GM23248 (cell line): ENCODE data around the gene SLC7A4. TPM values are rescaled to one million over a fixed set of nuclear protein-coding genes. Genes with fewer than 3 reads are reported as not detected.

Experiments used
- DNase-seq: peaks from one replicate; pipeline ENCODE4 v3.0.0-alpha.2; 2015
- H2AFZ ChIP-seq: fragments of 200-600 bp; sonication (generic); 2 replicates; pipeline ENCODE4 v1.6.1; 2016; ENCODE audit warnings: antibody characterized with exemption
- H3F3A ChIP-seq: fragments of 200-600 bp; sonication (generic); 2 replicates; pipeline ENCODE4 v1.6.1; 2016; ENCODE audit warnings: mild to moderate bottlenecking, antibody characterized with exemption, mixed run types; ENCODE audit not compliant: insufficient read depth
- H3K27ac ChIP-seq: fragments of 200-600 bp; sonication (generic); 2 replicates; pipeline ENCODE4 v1.5.1; 2016; ENCODE audit warnings: mild to moderate bottlenecking
- H3K27me3 ChIP-seq: fragments of 200-600 bp; sonication (generic); replicated peaks from 2 replicates; pipeline ENCODE4 v1.6.1; 2016; ENCODE audit warnings: mild to moderate bottlenecking; ENCODE audit not compliant: insufficient read depth
- H3K36me3 ChIP-seq: fragments of 200-600 bp; sonication (generic); 2 replicates; pipeline ENCODE4 v1.6.1; 2016; ENCODE audit warnings: low read depth, mild to moderate bottlenecking
- H3K4me1 ChIP-seq: fragments of 200-600 bp; sonication (generic); 2 replicates; pipeline ENCODE4 v1.6.1; 2016; ENCODE audit warnings: mild to moderate bottlenecking; ENCODE audit not compliant: insufficient read depth
- H3K4me2 ChIP-seq: fragments of 200-600 bp; sonication (generic); one replicate; pipeline ENCODE4 v1.6.1; 2016; ENCODE audit warnings: mild to moderate bottlenecking; ENCODE audit not compliant: unreplicated experiment
- H3K4me3 ChIP-seq: fragments of 200-600 bp; sonication (generic); 2 replicates; pipeline ENCODE4 v1.5.1; 2016; ENCODE audit warnings: mild to moderate bottlenecking
- H3K79me2 ChIP-seq: fragments of 200-600 bp; sonication (generic); 2 replicates; pipeline ENCODE4 v1.6.1; 2016; ENCODE audit warnings: mild to moderate bottlenecking; ENCODE audit not compliant: insufficient read depth
- H3K9ac ChIP-seq: fragments of 200-600 bp; sonication (generic); 2 replicates; pipeline ENCODE4 v1.6.1; 2016; ENCODE audit warnings: mild to moderate bottlenecking
- H3K9me2 ChIP-seq: fragments of 200-600 bp; sonication (generic); 2 replicates; pipeline ENCODE4 v1.6.1; 2016; ENCODE audit warnings: mixed run types, mild to moderate bottlenecking, moderate library complexity; ENCODE audit not compliant: insufficient read depth
- H3K9me3 ChIP-seq: fragments of 200-600 bp; sonication (generic); one replicate; pipeline ENCODE4 v1.6.1; 2017; ENCODE audit warnings: low read depth
- H4K20me1 ChIP-seq: fragments of 200-600 bp; sonication (generic); 2 replicates; pipeline ENCODE4 v1.6.0; 2016; ENCODE audit not compliant: insufficient read depth
- EZH2 ChIP-seq: fragments of 200-600 bp; sonication (generic); IDR thresholded peaks from 2 replicates; pipeline ENCODE4 v1.6.1; 2018; ENCODE audit warnings: antibody characterized with exemption, mild to moderate bottlenecking; ENCODE audit not compliant: insufficient read depth, poor library complexity, severe bottlenecking
- EZH2phosphoT487 ChIP-seq: fragments of 200-600 bp; sonication (generic); IDR thresholded peaks from 2 replicates; pipeline ENCODE4 v1.6.1; 2018; ENCODE audit warnings: antibody characterized with exemption, moderate library complexity, mild to moderate bottlenecking, low read depth; ENCODE audit not compliant: insufficient read depth
- WGBS, 2 experiments: methylation state at CpG; one replicate each; pipeline ENCODE4 v1.1.6; 2015 to 2017; ENCODE audit warnings: low lambda C conversion rate in 2 of 2, low coverage in 1 of 2; ENCODE audit errors: missing lambda C conversion rate in 2 of 2; 5-methylcytosine and 5-hydroxymethylcytosine counted together
- in situ Hi-C: fragments of 300-500 bp; cut with MboI; formaldehyde crosslinking; loops from 2 replicates; pipeline ENCODE4 v1.15.0; 2020
- polyA plus RNA-seq: library from polyadenylated mRNA; unstranded; fragments of >200 nt; fragmentation: Nextera tagmentation; extraction: Ambion mirVana; gene quantifications from 2 replicates; pipeline ENCODE4 v1.2.1, GENCODE V29; 2016
- total RNA-seq: library from RNA; depleted of rRNA; stranded (reverse); fragments of >200 nt; shearing (Covaris generic); gene quantifications from 2 replicates; pipeline ENCODE4 v1.2.3, GENCODE V29; 2014

SLC7A4 gene
- total and polyA plus RNA-seq, 2 experiments from 2014 or later, result not detected

- H3K27ac ChIP-seq, result no peak overlapping the region
- H3K9me2 ChIP-seq, result no peaks in the 10 kb centered on the region
- TF ChIP-seq EZH2 (no peak), EZH2phosphoT487 (no peak)
- peaks cover 5% of the 10 kb centered on the region; the same call in 1 of the 2 replicates for H3K4me1 ChIP-seq
- no peaks in the 10 kb centered on the region for H3K27me3 ChIP-seq
- DNase-seq, result no peak
- H3K9ac ChIP-seq, result no peak overlapping the region
- no peaks in the 10 kb centered on the region for H3K36me3 ChIP-seq
- no peaks in the 10 kb centered on the region for H3F3A ChIP-seq
- WGBS, 2 experiments, result 36 to 38% methylated on average over 7 of the region's 7 CpGs
- no peak overlapping the region for H3K4me3 ChIP-seq
- no peak overlapping the region for H2AFZ ChIP-seq
- H3K9me3 ChIP-seq, result no peaks in the 10 kb centered on the region
- H4K20me1 ChIP-seq, result no peaks in the 10 kb centered on the region
- H3K4me2 ChIP-seq, result no peak overlapping the region
- H3K79me2 ChIP-seq, result no peaks in the 10 kb centered on the region
- in situ Hi-C loops, result no loop called here
These were observed 23.5 kb upstream of the SLC7A4 start for GRCh38 chr22:21055880-21056319.

- no peak for DNase-seq
- Histone ChIP-seq H3K9ac (no peak overlapping the region), H3K36me3 (no peaks in the 10 kb centered on the region), H3K4me1 (peaks cover 5% of the 10 kb centered on the region; the same call in 1 of the 2 replicates), H3K27me3 (no peaks in the 10 kb centered on the region), H3K9me2 (no peaks in the 10 kb centered on the region), H3F3A (no peaks in the 10 kb centered on the region), H4K20me1 (no peaks in the 10 kb centered on the region), H3K4me3 (no peak overlapping the region), H2AFZ (no peak overlapping the region), H3K4me2 (no peak overlapping the region), H3K27ac (no peak overlapping the region), H3K79me2 (no peaks in the 10 kb centered on the region), H3K9me3 (no peaks in the 10 kb centered on the region)
- in situ Hi-C loops, result no loop called here
- WGBS, 2 experiments, result 25 to 43% methylated on average over 4 of the region's 4 CpGs
- TF ChIP-seq EZH2phosphoT487, result no peak
- TF ChIP-seq EZH2, result no peak
These were observed 23.1 kb upstream of the SLC7A4 start for GRCh38 chr22:21055564-21055834.

- TF ChIP-seq EZH2phosphoT487, result no peak
- no peak for TF ChIP-seq EZH2
- no peak for DNase-seq
- H3K27ac ChIP-seq, result no peak overlapping the region
- no peaks in the 10 kb centered on the region for H3K79me2 ChIP-seq
- no peaks in the 10 kb centered on the region for H3K9me3 ChIP-seq
- in situ Hi-C loops, result no loop called here
- no peaks in the 10 kb centered on the region for H4K20me1 ChIP-seq
- no peaks in the 10 kb centered on the region for H3K27me3 ChIP-seq
- no peak overlapping the region for H2AFZ ChIP-seq
- no peaks in the 10 kb centered on the region for H3K36me3 ChIP-seq
- no peak overlapping the region for H3K4me3 ChIP-seq
- H3K9me2 ChIP-seq, result no peaks in the 10 kb centered on the region
- H3K9ac ChIP-seq, result no peak overlapping the region
- no peak overlapping the region for H3K4me2 ChIP-seq
- peaks cover 5% of the 10 kb centered on the region; the same call in 1 of the 2 replicates for H3K4me1 ChIP-seq
- 70 to 77% methylated on average over 10 to 11 of the region's 11 CpGs for WGBS, 2 experiments
- H3F3A ChIP-seq, result no peaks in the 10 kb centered on the region
These were observed 22.6 kb upstream of the SLC7A4 start for GRCh38 chr22:21054714-21055563.

- DNase-seq, result no peak
- Histone ChIP-seq H3K27ac (no peak overlapping the region), H3K9me3 (no peaks in the 10 kb centered on the region), H2AFZ (no peak overlapping the region), H3K36me3 (no peaks in the 10 kb centered on the region), H3K9me2 (no peaks in the 10 kb centered on the region), H3K4me3 (no peak overlapping the region), H3K27me3 (no peaks in the 10 kb centered on the region), H3F3A (no peaks in the 10 kb centered on the region), H3K4me1 (peaks cover 5% of the 10 kb centered on the region; the same call in 1 of the 2 replicates), H3K79me2 (no peaks in the 10 kb centered on the region), H4K20me1 (no peaks in the 10 kb centered on the region), H3K9ac (no peak overlapping the region), H3K4me2 (no peak overlapping the region)
- TF ChIP-seq EZH2, result no peak
- no peak for TF ChIP-seq EZH2phosphoT487
- WGBS, 2 experiments, result 77 to 82% methylated on average over 15 of the region's 15 CpGs
- in situ Hi-C loops, result no loop called here
These were observed 21.8 kb upstream of the SLC7A4 start for GRCh38 chr22:21054046-21054713.
